Measurements from ENCODE around the gene GRIK5. TPM values are rescaled to one million over a fixed set of nuclear protein-coding genes. Genes with fewer than 3 reads are reported as not detected.

Gene GRIK5
- total RNA-seq, 1 donor from 2014 or later, result 3.9 TPM

DNA sequence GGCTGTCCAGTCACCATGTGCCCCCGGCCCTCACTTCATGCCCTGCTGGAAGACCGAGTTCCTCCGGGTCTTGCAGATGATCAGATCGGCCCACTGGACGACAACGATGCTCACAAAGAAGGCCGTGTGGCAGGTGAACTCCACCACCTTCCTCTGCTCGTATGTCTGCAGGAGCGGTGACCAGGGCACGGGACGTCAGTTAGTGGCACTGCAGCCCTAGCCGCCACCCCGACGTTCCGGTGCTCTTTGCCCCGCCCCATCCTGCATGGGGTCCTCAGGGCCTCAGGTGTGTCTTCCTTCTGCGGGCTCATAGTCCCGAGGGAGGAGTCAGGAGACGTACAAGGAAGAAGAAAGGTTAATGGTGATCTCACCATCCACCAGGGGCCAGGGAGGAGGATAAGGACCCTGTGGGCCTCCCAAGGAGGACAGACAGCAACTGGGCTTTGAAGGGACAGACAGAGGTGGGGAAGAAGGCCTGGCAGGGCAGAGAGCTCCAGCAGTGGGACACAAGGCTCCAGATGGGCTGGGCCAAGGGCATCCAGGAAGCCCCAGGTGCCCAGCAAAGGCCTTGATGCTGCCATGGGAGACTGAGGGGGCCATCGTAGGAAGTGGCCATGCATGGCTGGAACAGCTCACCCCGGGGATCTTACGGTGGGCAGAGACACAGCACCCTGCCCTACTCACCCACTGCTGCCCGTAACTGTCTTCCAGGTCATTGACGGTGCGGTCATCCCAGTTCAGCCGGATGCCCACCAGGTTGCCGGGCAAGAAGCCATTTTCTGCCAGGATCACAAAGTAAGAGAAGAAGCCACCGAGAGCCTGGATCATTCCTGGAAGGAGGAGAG is 101.0 kb downstream of the GRIK5 start:
- no peak for DNase-seq (ENCODE audit: low spot score)
- H3K27ac Mint-ChIP-seq, result no peak overlapping the region
- H3K36me3 Mint-ChIP-seq (ENCODE audit: low read depth), result no peaks in the 10 kb centered on the region
- intact Hi-C loops (cut with micrococcal nuclease), result no loop called here
- H3K9me3 Mint-ChIP-seq, result no peaks in the 10 kb centered on the region
- peaks cover 3% of the 10 kb centered on the region for H3K27me3 Mint-ChIP-seq (ENCODE audit: insufficient read depth)
- no peaks in the 10 kb centered on the region for H3K4me1 Mint-ChIP-seq (ENCODE audit: low read depth)
- no peak overlapping the region for H3K4me3 Mint-ChIP-seq

- H3K4me3 Mint-ChIP-seq, result no peak overlapping the region
- H3K4me1 Mint-ChIP-seq (ENCODE audit: low read depth), result no peaks in the 10 kb centered on the region
- H3K36me3 Mint-ChIP-seq (ENCODE audit: low read depth), result no peaks in the 10 kb centered on the region
- peaks cover 4% of the 10 kb centered on the region for H3K27me3 Mint-ChIP-seq (ENCODE audit: insufficient read depth)
- no peak for DNase-seq (ENCODE audit: low spot score)
- no peak overlapping the region for H3K27ac Mint-ChIP-seq
- intact Hi-C loops (cut with micrococcal nuclease), result no loop called here
- no peaks in the 10 kb centered on the region for H3K9me3 Mint-ChIP-seq
Observed at GRCh38 chr19:41967054-41967783, 102.8 kb downstream of the GRIK5 start.

DNA sequence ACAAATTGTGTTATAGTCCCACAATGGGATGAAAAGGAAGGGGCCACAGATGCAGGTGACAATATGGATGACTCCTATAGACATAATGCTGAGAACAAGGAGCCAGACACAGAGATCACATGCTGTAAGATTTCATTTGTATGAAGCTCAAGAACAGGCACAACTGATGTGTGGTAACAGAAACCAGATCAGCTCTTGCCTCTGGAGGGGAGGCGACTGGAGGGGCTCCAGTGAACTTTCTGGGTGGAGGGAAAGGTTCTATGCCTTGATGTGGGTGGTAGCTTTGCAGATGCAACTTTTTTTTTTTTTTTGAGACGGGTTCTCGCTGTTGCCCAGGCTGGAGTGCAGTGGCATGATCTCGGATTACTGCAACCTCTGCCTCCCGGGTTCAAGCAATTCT is 104.9 kb downstream of the GRIK5 start:
- H3K4me3 Mint-ChIP-seq, result no peak overlapping the region
- no peaks in the 10 kb centered on the region for H3K36me3 Mint-ChIP-seq (ENCODE audit: low read depth)
- H3K4me1 Mint-ChIP-seq (ENCODE audit: low read depth), result no peaks in the 10 kb centered on the region
- H3K9me3 Mint-ChIP-seq, result no peaks in the 10 kb centered on the region
- intact Hi-C loops (cut with micrococcal nuclease), result no loop called here
- no peak for DNase-seq (ENCODE audit: low spot score)
- H3K27ac Mint-ChIP-seq, result no peak overlapping the region
- peaks cover 4% of the 10 kb centered on the region for H3K27me3 Mint-ChIP-seq (ENCODE audit: insufficient read depth)

DNA sequence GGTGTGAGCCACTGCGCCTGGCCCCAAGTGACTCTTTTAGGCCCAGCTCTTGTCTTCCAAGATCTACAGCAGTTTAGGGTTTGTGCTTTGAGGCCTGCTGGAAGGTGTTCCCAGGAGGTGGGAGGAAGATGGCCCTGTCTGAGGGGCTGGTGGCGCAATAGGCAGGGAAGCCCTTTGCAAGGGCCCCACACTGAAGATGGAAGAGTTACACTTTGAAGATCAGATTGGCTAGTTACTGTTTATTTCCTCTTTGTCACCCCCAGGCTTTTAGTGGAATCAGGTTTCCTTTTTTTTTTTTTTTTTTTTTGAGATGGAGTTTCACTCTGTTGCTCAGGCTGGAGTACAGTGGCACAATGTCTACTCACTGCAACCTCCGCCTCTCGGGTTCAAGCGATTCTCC is 109.0 kb downstream of the GRIK5 start:
- Mint-ChIP-seq H3K36me3 (ENCODE audit: low read depth) (no peaks in the 10 kb centered on the region), H3K4me3 (peak overlapping the region; percentile 52), H3K27me3 (ENCODE audit: insufficient read depth) (peaks cover 2% of the 10 kb centered on the region), H3K27ac (no peak overlapping the region), H3K9me3 (no peaks in the 10 kb centered on the region), H3K4me1 (ENCODE audit: low read depth) (peaks cover 17% of the 10 kb centered on the region)
- intact Hi-C loops (cut with micrococcal nuclease), result no loop called here
- no peak for DNase-seq (ENCODE audit: low spot score)

DNA sequence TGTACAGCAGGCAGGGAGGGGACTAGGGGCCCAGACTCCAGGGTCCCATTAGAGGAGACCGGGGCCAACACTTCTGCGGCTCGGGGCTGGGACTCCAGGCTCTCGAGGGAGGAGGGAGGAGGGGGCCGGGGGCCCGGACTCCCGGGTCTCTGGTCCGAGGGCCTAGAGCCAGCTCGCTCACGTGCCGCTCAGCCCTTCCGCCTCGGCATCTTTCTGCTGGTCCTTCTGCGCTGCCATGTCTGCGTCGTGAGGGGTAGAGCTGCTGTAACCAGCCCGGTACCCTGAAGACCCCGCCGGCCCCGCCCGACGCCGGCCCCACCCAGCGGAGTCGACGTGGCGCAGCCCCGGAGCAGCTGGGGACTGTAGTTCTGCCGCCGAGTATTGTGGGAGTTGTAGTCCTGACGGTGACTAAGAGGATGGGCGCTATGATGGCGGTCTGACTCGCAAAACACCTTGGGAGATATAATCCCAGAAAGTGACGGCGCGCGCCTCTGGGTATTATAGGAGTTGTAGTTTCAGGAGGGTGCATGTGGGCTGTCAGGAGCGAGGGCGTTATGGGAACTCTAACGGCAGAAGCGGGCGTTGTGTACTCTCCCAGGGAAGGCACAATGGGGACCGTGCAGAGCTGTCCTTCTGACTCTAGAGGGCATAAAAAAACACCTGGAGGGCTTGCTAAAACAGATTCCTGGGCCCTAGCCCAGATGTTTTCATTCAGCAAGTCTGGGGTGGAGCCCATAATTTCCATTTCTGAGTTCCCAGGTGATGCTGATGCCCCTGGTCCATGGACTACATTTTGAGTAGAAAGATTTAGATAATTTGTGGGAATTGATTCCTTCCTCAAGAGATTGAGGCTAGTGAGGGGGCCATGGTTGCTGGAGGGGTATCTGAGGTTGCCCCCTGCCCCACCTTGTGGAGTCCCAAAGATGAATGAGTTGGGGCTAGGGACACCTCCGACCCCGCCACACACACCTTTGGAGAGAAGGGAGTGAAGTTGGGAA is 110.7 kb downstream of the GRIK5 start, which contains the start of gene RABAC1:
RABAC1 (minus strand) TSS at position 266 of the 998 bp plus-strand sequence; CDS start at position 237, 29 bp downstream.
- Mint-ChIP-seq H3K27ac (peak within 1 kb of the TSS; percentile 90), H3K4me3 (peak within 1 kb of the TSS; percentile 88), H3K36me3 (ENCODE audit: low read depth) (no peaks in the 10 kb centered on the region), H3K4me1 (ENCODE audit: low read depth) (peaks cover 17% of the 10 kb centered on the region), H3K27me3 (ENCODE audit: insufficient read depth) (peaks cover 2% of the 10 kb centered on the region), H3K9me3 (no peaks in the 10 kb centered on the region)
- intact Hi-C loops (cut with micrococcal nuclease), result loop anchor here (1.0 to 2.0 kb wide), 7 partner anchors 15 to 562 kb away; partner anchors contain the start of genes BCKDHA and EXOSC5
- peak; percentile 87 for DNase-seq (ENCODE audit: low spot score)

DNA sequence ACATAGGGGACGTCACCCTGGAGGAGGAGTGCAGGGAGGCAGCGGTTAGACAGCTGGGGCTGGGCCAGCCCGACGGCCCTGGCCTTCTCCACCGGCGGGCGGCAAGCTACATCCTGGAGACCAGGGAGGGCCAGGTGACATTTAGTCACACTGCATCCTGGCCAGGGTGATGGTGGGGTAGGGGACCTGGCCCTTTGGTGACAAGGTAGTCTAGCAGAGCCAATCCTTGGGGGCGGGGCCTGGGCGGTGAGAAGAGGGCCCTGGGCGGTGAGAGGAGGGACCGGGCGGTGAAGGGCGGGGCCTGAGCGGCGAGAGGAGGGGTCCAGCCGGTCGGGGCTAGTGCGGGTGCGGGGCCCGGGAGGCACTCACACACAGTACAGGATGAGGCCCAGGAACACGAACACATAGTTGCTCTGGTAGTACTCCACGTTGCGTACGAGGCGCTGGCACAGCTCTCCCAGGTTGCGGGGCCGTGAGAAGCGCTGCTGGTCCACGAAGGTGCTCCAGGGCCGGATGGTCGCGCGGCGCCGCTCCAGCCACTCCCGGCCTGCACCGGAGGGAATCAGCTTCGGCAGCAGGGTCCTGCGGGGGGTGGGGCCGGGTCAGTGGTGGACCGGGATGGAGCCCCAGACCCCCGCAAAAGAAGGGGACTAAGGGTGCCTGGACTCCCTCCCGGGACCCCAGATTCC is 111.5 kb downstream of the GRIK5 start:
- Mint-ChIP-seq H3K4me3 (peak overlapping the region; percentile 88), H3K4me1 (ENCODE audit: low read depth) (peaks cover 17% of the 10 kb centered on the region), H3K9me3 (no peaks in the 10 kb centered on the region), H3K36me3 (ENCODE audit: low read depth) (no peaks in the 10 kb centered on the region), H3K27ac (peak overlapping the region; percentile 89), H3K27me3 (ENCODE audit: insufficient read depth) (peaks cover 2% of the 10 kb centered on the region)
- intact Hi-C loops (cut with micrococcal nuclease), result loop anchor here (1.0 to 2.0 kb wide), 8 partner anchors 14 to 561 kb away; partner anchors contain the start of genes BCKDHA and EXOSC5
- DNase-seq (ENCODE audit: low spot score), result peak; percentile 84

DNA sequence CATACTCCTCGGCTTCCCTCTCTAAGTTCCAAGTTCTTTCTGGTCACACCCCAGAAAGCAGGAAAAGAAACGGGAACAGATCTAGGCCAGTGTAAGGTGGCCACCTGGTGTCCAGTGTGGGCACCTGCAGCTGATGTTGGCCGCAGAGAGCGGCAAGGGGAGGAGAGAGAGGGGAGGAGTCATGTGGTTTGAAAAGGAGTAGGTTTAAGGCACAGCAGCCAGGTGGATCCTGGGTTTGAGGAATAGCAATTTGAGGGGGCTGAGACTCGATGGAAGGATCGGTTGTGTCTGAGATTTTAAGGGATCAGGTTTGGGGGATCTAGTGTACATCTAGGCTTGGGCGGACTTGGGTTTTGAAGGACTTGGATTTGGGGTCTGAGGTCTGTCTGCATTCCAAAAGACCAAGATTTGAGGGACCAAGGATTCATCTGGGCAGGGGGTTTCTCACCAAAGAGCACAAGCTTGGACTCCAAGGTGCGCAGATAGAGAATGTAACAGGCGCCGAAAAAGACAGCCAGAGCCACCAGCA is 112.1 kb downstream of the GRIK5 start:
- no peaks in the 10 kb centered on the region for H3K9me3 Mint-ChIP-seq
- peaks cover 17% of the 10 kb centered on the region for H3K4me1 Mint-ChIP-seq (ENCODE audit: low read depth)
- H3K36me3 Mint-ChIP-seq (ENCODE audit: low read depth), result no peaks in the 10 kb centered on the region
- intact Hi-C loops (cut with micrococcal nuclease), result loop anchor here (1.0 to 2.0 kb wide), 2 partner anchors 13 to 87 kb away; no protein-coding TSS in a partner anchor
- no peaks in the 10 kb centered on the region for H3K27me3 Mint-ChIP-seq (ENCODE audit: insufficient read depth)
- peak; percentile 31 for DNase-seq (ENCODE audit: low spot score)
- H3K27ac Mint-ChIP-seq, result peak overlapping the region; percentile 89
- peak overlapping the region; percentile 88 for H3K4me3 Mint-ChIP-seq

DNA sequence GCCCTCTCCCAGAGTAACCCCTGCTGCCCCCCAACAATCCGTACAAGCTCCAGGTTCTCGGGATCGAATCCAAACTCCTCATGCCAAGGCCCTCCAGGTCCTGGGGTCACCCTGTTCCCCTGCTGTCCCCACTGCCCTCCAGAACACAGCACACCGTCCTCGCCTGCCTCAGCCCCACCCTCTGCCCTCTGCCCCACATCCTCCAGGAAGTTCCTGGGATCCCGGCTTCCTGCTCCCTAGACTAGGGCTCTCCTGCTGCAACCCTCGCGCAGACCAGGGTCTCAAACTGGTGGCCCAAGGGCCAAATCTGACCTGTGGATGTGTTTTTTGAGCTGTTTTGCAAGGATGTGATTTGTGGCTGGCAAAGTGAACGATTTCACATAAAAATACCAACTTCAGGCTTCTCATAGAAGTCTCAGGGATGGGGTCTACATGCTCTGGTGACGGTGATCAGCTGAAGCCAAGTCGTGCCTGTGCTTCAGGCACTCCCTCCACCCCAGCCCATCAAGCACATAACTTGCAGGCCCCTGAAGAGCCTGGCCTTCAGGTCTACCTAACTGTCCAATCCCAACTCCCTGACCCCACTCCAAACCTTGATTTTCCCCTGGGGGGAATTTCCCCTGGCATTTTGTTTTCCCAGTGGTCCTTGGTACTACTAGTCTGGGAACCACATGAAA is 112.7 kb downstream of the GRIK5 start:
- intact Hi-C loops (cut with micrococcal nuclease), result no loop called here
- no peak for DNase-seq (ENCODE audit: low spot score)
- H3K27ac Mint-ChIP-seq, result peak overlapping the region; percentile 89

GRCh38 chr19:41956621-41957020 is 113.4 kb downstream of the GRIK5 start:
- Mint-ChIP-seq H3K9me3 (no peaks in the 10 kb centered on the region), H3K4me1 (ENCODE audit: low read depth) (peaks cover 21% of the 10 kb centered on the region), H3K27ac (no peak overlapping the region), H3K4me3 (no peak overlapping the region), H3K27me3 (ENCODE audit: insufficient read depth) (no peaks in the 10 kb centered on the region), H3K36me3 (ENCODE audit: low read depth) (no peaks in the 10 kb centered on the region)
- DNase-seq (ENCODE audit: low spot score), result no peak
- intact Hi-C loops (cut with micrococcal nuclease), result no loop called here

More for the DNA sequence above, 112.7 kb downstream of the GRIK5 start:
- Mint-ChIP-seq H3K36me3 (ENCODE audit: low read depth) (no peaks in the 10 kb centered on the region), H3K4me1 (ENCODE audit: low read depth) (peaks cover 17% of the 10 kb centered on the region), H3K27me3 (ENCODE audit: insufficient read depth) (no peaks in the 10 kb centered on the region), H3K4me3 (peak overlapping the region; percentile 88), H3K9me3 (no peaks in the 10 kb centered on the region)

GRCh38 chr19:41955521-41955920 is 114.5 kb downstream of the GRIK5 start:
- intact Hi-C loops (cut with micrococcal nuclease), result no loop called here
- no peak overlapping the region for H3K4me3 Mint-ChIP-seq

DNA sequence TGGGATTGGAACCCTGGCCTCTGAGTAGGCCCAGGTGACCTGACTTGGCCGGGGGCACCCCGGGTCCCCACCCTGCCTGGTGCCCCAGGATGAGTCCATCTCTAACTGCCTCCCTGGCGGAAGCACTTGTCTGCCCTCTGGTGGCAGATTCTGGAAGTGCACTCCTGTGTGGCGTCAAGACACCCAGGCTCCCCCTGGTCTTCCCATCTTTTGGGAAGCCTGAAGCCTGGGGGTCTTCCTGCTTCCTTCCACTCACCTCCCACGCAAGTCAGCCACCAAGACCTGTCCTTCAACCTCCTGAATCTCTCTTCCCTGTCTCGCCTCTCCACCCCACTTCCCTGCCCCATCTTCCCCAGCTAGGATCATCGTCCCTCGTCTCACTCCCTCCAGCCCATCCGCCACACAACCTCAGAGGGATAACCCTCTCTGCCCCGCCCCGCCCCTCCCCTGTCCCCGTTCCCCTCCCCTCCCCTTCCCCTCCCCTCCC is 118.3 kb downstream of the GRIK5 start:
- no peaks in the 10 kb centered on the region for H3K27me3 Mint-ChIP-seq (ENCODE audit: insufficient read depth)
- peaks cover 3% of the 10 kb centered on the region for H3K36me3 Mint-ChIP-seq (ENCODE audit: low read depth)
- no peak overlapping the region for H3K27ac Mint-ChIP-seq
- peak; percentile 75 for DNase-seq (ENCODE audit: low spot score)
- no peak overlapping the region for H3K4me3 Mint-ChIP-seq
- intact Hi-C loops (cut with micrococcal nuclease), result loop anchor here (1.0 kb wide), 4 partner anchors 16 to 158 kb away; partner anchors contain the start of gene RPS19
- no peaks in the 10 kb centered on the region for H3K9me3 Mint-ChIP-seq
- peaks cover 26% of the 10 kb centered on the region for H3K4me1 Mint-ChIP-seq (ENCODE audit: low read depth)

More at GRCh38 chr19:41955521-41955920, 114.5 kb downstream of the GRIK5 start:
- H3K27ac Mint-ChIP-seq, result no peak overlapping the region
- no peaks in the 10 kb centered on the region for H3K27me3 Mint-ChIP-seq (ENCODE audit: insufficient read depth)
- no peak for DNase-seq (ENCODE audit: low spot score)
- no peaks in the 10 kb centered on the region for H3K36me3 Mint-ChIP-seq (ENCODE audit: low read depth)
- H3K9me3 Mint-ChIP-seq, result no peaks in the 10 kb centered on the region
- H3K4me1 Mint-ChIP-seq (ENCODE audit: low read depth), result peaks cover 26% of the 10 kb centered on the region

Data from activated T-helper 1 cell treated with anti-CD3 and anti-CD28 coated beads, Interleukin-12 subunit alpha, Interleukin-12 subunit beta, Interleukin-2, Interleukin-4 antibody, amounts not matched to agents 30 ng/mL and 10 ng/mL and 1 ng/mL, durations not matched to agents 14 hours and 24 hours and 36 hours (primary cell).